Calu3 (cell line): ENCODE results near the gene LIN7C. TPM values are rescaled to one million over a fixed set of nuclear protein-coding genes. Genes with fewer than 3 reads are reported as not detected.

Experiments
- BruUV-seq: library from RNA; stranded (reverse); fragments of 400-500 nt; replicated peaks from 2 replicates; lab custom pipeline; 2021; lab: Mats Ljungman, UMichigan
- CTCF ChIA-PET: fragments of 300-600 bp; sonication (Branson Sonifier 250); formaldehyde crosslinking; loops from one replicate; lab custom pipeline; 2022; ENCODE audit warnings: antibody characterized with exemption; lab: Charles Lee
- DNase-seq: peaks from one replicate; pipeline ENCODE4 v3.0.0; 2022
- H3K27ac Mint-ChIP-seq: one replicate; pipeline ENCODE4 v1.8.0; 2022; ENCODE audit warnings: mixed read lengths; ENCODE audit not compliant: unreplicated experiment
- H3K27me3 Mint-ChIP-seq: one replicate; pipeline ENCODE4 v1.8.0; 2022; ENCODE audit warnings: mixed read lengths; ENCODE audit not compliant: unreplicated experiment
- H3K36me3 Mint-ChIP-seq: one replicate; pipeline ENCODE4 v1.8.0; 2022; ENCODE audit warnings: mild to moderate bottlenecking, moderate library complexity, mixed read lengths; ENCODE audit not compliant: insufficient read depth, unreplicated experiment
- H3K4me1 Mint-ChIP-seq: one replicate; pipeline ENCODE4 v1.8.0; 2022; ENCODE audit warnings: mild to moderate bottlenecking, low read depth, mixed read lengths; ENCODE audit not compliant: unreplicated experiment
- H3K4me3 Mint-ChIP-seq: one replicate; pipeline ENCODE4 v1.8.0; 2022; ENCODE audit warnings: mild to moderate bottlenecking, low read depth, moderate library complexity, mixed read lengths; ENCODE audit not compliant: unreplicated experiment
- H3K9me3 Mint-ChIP-seq: one replicate; pipeline ENCODE4 v1.8.0; 2022; ENCODE audit warnings: low read depth, mixed read lengths; ENCODE audit not compliant: unreplicated experiment
- CTCF ChIP-seq: fragments of 200-600 bp; IDR thresholded peaks from one replicate; pipeline ENCODE4 v1.8.0; 2022; ENCODE audit warnings: antibody characterized with exemption; ENCODE audit not compliant: unreplicated experiment
- intact Hi-C: fragments of 100-400 bp; cut with micrococcal nuclease; formaldehyde crosslinking; loops from one replicate; pipeline ENCODE4 v1.10.0; 2022; ENCODE audit not compliant: unreplicated experiment
- total RNA-seq: library from RNA; stranded (reverse); gene quantifications from 2 replicates; pipeline ENCODE4 v1.2.3, GENCODE V29; 2022

LIN7C gene
- total RNA-seq, 1 experiment from 2014 or later: 43.7 TPM

GRCh38 chr11:27468209-27468994, 38.2 kb downstream of the LIN7C start:
- H3K9me3 Mint-ChIP-seq: no peaks in the 10 kb centered on the region
- peaks cover 47% of the 10 kb centered on the region for H3K4me1 Mint-ChIP-seq
- DNase-seq: no peak
- CTCF ChIA-PET: interaction anchor here (0.6 to 1.3 kb wide), 3 partner anchors 73 to 1486 kb away, joined by 3 to 4 read pairs (median 4); no protein-coding TSS in a partner anchor
- peaks cover 45% of the 10 kb centered on the region for H3K36me3 Mint-ChIP-seq
- TF ChIP-seq CTCF: no peak
- peak overlapping the region; percentile 96 for H3K27ac Mint-ChIP-seq
- BruUV-seq: no TSS peak
- no peaks in the 10 kb centered on the region for H3K27me3 Mint-ChIP-seq
- intact Hi-C loops: loop anchor here (2.0 to 5.0 kb wide), 2 partner anchors 36 to 78 kb away; no protein-coding TSS in a partner anchor
- peak overlapping the region; percentile 88 for H3K4me3 Mint-ChIP-seq

GRCh38 chr11:27467181-27467913, 39.2 kb downstream of the LIN7C start:
- DNase-seq: no peak
- H3K4me1 Mint-ChIP-seq: peaks cover 43% of the 10 kb centered on the region
- CTCF ChIA-PET: interaction anchor here (1.3 kb wide), 1 partner anchor 71 kb away, joined by 4 read pairs; no protein-coding TSS in a partner anchor
- peaks cover 35% of the 10 kb centered on the region for H3K36me3 Mint-ChIP-seq
- H3K27ac Mint-ChIP-seq: peak overlapping the region; percentile 96
- intact Hi-C loops: loop anchor here (5.0 kb wide), 1 partner anchor 35 kb away; no protein-coding TSS in a partner anchor
- BruUV-seq: no TSS peak
- H3K4me3 Mint-ChIP-seq: peak overlapping the region; percentile 88
- H3K9me3 Mint-ChIP-seq: no peaks in the 10 kb centered on the region
- no peak for TF ChIP-seq CTCF
- no peaks in the 10 kb centered on the region for H3K27me3 Mint-ChIP-seq

- no peak overlapping the region for H3K27ac Mint-ChIP-seq
- CTCF ChIA-PET: interaction anchor here (0.9 to 2.4 kb wide), 3 partner anchors 10 to 83 kb away, joined by 3 to 6 read pairs (median 5); no protein-coding TSS in a partner anchor
- BruUV-seq: no TSS peak
- H3K9me3 Mint-ChIP-seq: no peaks in the 10 kb centered on the region
- intact Hi-C loops: loop anchor here (5.0 kb wide), 1 partner anchor 34 kb away; no protein-coding TSS in a partner anchor
- H3K4me3 Mint-ChIP-seq: no peak overlapping the region
- DNase-seq: no peak
- no peaks in the 10 kb centered on the region for H3K27me3 Mint-ChIP-seq
- H3K36me3 Mint-ChIP-seq: peaks cover 25% of the 10 kb centered on the region
- TF ChIP-seq CTCF: no peak
- peaks cover 43% of the 10 kb centered on the region for H3K4me1 Mint-ChIP-seq
Observed at GRCh38 chr11:27466363-27466762, 40.2 kb downstream of the LIN7C start.

- peaks cover 18% of the 10 kb centered on the region for H3K36me3 Mint-ChIP-seq
- CTCF ChIA-PET: interaction anchor here (0.9 to 2.4 kb wide), 4 partner anchors 10 to 103 kb away, joined by 3 to 6 read pairs (median 4); partner anchors contain the start of gene CCDC34
- H3K4me3 Mint-ChIP-seq: peak overlapping the region; percentile 54
- BruUV-seq: no TSS peak
- TF ChIP-seq CTCF: no peak
- H3K27ac Mint-ChIP-seq: peak overlapping the region; percentile 77
- H3K9me3 Mint-ChIP-seq: no peaks in the 10 kb centered on the region
- intact Hi-C loops: loop anchor here (2.0 to 5.0 kb wide), 2 partner anchors 33 to 65 kb away; no protein-coding TSS in a partner anchor
- H3K4me1 Mint-ChIP-seq: peaks cover 43% of the 10 kb centered on the region
- no peak for DNase-seq
- H3K27me3 Mint-ChIP-seq: no peaks in the 10 kb centered on the region
Observed at GRCh38 chr11:27465629-27466028, 40.9 kb downstream of the LIN7C start.
